ENCODE data around the gene PPARA.

GRCh38 chr22:46247443-46247975 lies 97.2 kb downstream of the PPARA start:
- no peak for TF ChIP-seq CTCF (IDR thresholded peaks at IDR 0.05)
- no peak for TF ChIP-seq POLR2A (IDR thresholded peaks at IDR 0.05)
